NCI-H128 (cell line): ENCODE measurements around the gene PRKAG2.

Experiments used
- DNase-seq: peaks from one replicate; lab custom pipeline; 2025; ENCODE audit not compliant: unreplicated experiment; lab: John Stamatoyannopoulos, UW

The PRKAG2 gene

GRCh38 chr7:151662251-151662826, 214.6 kb downstream of the PRKAG2 start:
- DNase-seq: no peak

GRCh38 chr7:151661587-151661986, 215.3 kb downstream of the PRKAG2 start:
- no peak for DNase-seq

GRCh38 chr7:151660141-151660540, 216.8 kb downstream of the PRKAG2 start:
- no peak for DNase-seq

- no peak for DNase-seq
These were observed 217.7 kb downstream of the PRKAG2 start for GRCh38 chr7:151659219-151659618.

- no peak for DNase-seq
These were observed 218.1 kb downstream of the PRKAG2 start for GRCh38 chr7:151658778-151659177.

- no peak for DNase-seq
These were observed 219.7 kb downstream of the PRKAG2 start for GRCh38 chr7:151657173-151657572.

- no peak for DNase-seq
These were observed 221.4 kb downstream of the PRKAG2 start for GRCh38 chr7:151655555-151655954.

- no peak for DNase-seq
These were observed 224.8 kb downstream of the PRKAG2 start for GRCh38 chr7:151652111-151652510.

GRCh38 chr7:151650161-151650560, 226.8 kb downstream of the PRKAG2 start:
- no peak for DNase-seq

GRCh38 chr7:151648429-151648828, 228.5 kb downstream of the PRKAG2 start:
- no peak for DNase-seq

GRCh38 chr7:151647874-151648273, 229.0 kb downstream of the PRKAG2 start:
- DNase-seq: no peak

- no peak for DNase-seq
These were observed 229.9 kb downstream of the PRKAG2 start for GRCh38 chr7:151647006-151647405.

GRCh38 chr7:151645311-151645710, 231.6 kb downstream of the PRKAG2 start:
- no peak for DNase-seq

GRCh38 chr7:151644554-151644953, 232.4 kb downstream of the PRKAG2 start:
- no peak for DNase-seq

- DNase-seq: no peak
These were observed 234.2 kb downstream of the PRKAG2 start for GRCh38 chr7:151642746-151643145.

GRCh38 chr7:151641587-151641986, 235.3 kb downstream of the PRKAG2 start:
- no peak for DNase-seq

GRCh38 chr7:151637781-151638261, 239.1 kb downstream of the PRKAG2 start:
- DNase-seq: no peak

- no peak for DNase-seq
These were observed 242.3 kb downstream of the PRKAG2 start for GRCh38 chr7:151634643-151635042.

- DNase-seq: no peak
These were observed 243.5 kb downstream of the PRKAG2 start for GRCh38 chr7:151633516-151633812.

- DNase-seq: no peak
These were observed 244.0 kb downstream of the PRKAG2 start for GRCh38 chr7:151632750-151633515.

- peak; percentile 54 for DNase-seq
These were observed 244.8 kb downstream of the PRKAG2 start for GRCh38 chr7:151631953-151632749.

GRCh38 chr7:151631570-151631952, 245.4 kb downstream of the PRKAG2 start:
- DNase-seq: no peak
